Keratinocyte (primary cell): ENCODE results near the gene LAPTM5. TPM values are rescaled to one million over a fixed set of nuclear protein-coding genes. Genes with fewer than 3 reads are reported as not detected.

Experiments
- DNase-seq: peaks from one replicate; pipeline ENCODE4 v3.0.0-alpha.2; 2011; ENCODE audit warnings: low read depth, missing footprints, low spot score
- FAIRE-seq: peaks from 2 replicates; lab custom pipeline; 2011; peaks lifted over from hg19 to GRCh38; lab: Jason Lieb, UNC
- H2AFZ ChIP-seq: 2 replicates; pipeline ENCODE4 v1.6.0; 2012; ENCODE audit warnings: low read length, control low read depth, inconsistent platforms; ENCODE audit not compliant: control insufficient read depth
- H3K27ac ChIP-seq: 2 replicates; pipeline ENCODE4 v1.5.1; 2011; ENCODE audit warnings: low read length; ENCODE audit not compliant: control insufficient read depth, insufficient read depth
- H3K27me3 ChIP-seq: 3 replicates; pipeline ENCODE4 v1.6.0; 2011; ENCODE audit warnings: low read length; ENCODE audit not compliant: control insufficient read depth, insufficient read depth; ENCODE audit errors: extremely low read depth
- H3K36me3 ChIP-seq, 2 experiments: 2 replicates in 1 of 2; 3 replicates in 1 of 2; pipeline ENCODE4 v1.5.1; 2011; ENCODE audit warnings: low read length in 2 of 2, mild to moderate bottlenecking in 1 of 2; ENCODE audit not compliant: control insufficient read depth in 2 of 2, insufficient read depth in 2 of 2; ENCODE audit errors: extremely low read depth in 1 of 2
- H3K4me1 ChIP-seq: 3 replicates; pipeline ENCODE4 v1.5.1; 2011; ENCODE audit warnings: low read length; ENCODE audit not compliant: control insufficient read depth, insufficient read depth; ENCODE audit errors: extremely low read depth
- H3K4me2 ChIP-seq: 3 replicates; pipeline ENCODE4 v1.6.0; 2011; ENCODE audit warnings: low read depth, low read length; ENCODE audit not compliant: control insufficient read depth, insufficient read depth; ENCODE audit errors: extremely low read depth
- H3K4me3 ChIP-seq, 3 experiments: fragments of 200-600 bp in 1 of 3; sonication (generic) in 1 of 3; 2 replicates in 2 of 3; 3 replicates in 1 of 3; pipeline ENCODE4 v1.5.1; 2011 to 2016; ENCODE audit warnings: low read length in 3 of 3, mild to moderate bottlenecking in 3 of 3, control low read depth in 2 of 3, inconsistent platforms in 1 of 3, low read depth in 1 of 3, mixed read lengths in 1 of 3, mixed run types in 1 of 3, moderate library complexity in 1 of 3; ENCODE audit not compliant: control insufficient read depth in 2 of 3, insufficient read depth in 2 of 3; ENCODE audit errors: extremely low read depth in 1 of 3
- H3K79me2 ChIP-seq: 2 replicates; pipeline ENCODE4 v1.6.0; 2012; ENCODE audit warnings: low read length; ENCODE audit not compliant: control insufficient read depth, insufficient read depth
- H3K9ac ChIP-seq: 3 replicates; pipeline ENCODE4 v1.6.0; 2011; ENCODE audit warnings: low read length; ENCODE audit not compliant: control insufficient read depth, insufficient read depth; ENCODE audit errors: extremely low read depth
- H3K9me1 ChIP-seq: 3 replicates; pipeline ENCODE4 v1.6.0; 2011; ENCODE audit warnings: low read length; ENCODE audit not compliant: control insufficient read depth, insufficient read depth; ENCODE audit errors: extremely low read depth
- H3K9me3 ChIP-seq: 2 replicates; pipeline ENCODE4 v1.5.1; 2012; ENCODE audit warnings: low read depth, low read length; ENCODE audit not compliant: control insufficient read depth
- H4K20me1 ChIP-seq: 3 replicates; pipeline ENCODE4 v1.6.0; 2011; ENCODE audit warnings: low read length; ENCODE audit not compliant: control insufficient read depth, insufficient read depth; ENCODE audit errors: extremely low read depth
- CTCF ChIP-seq, 3 experiments: IDR thresholded peaks in 1 of 3; conservative IDR thresholded peaks in 1 of 3; optimal IDR thresholded peaks in 1 of 3; 2 replicates in 2 of 3; 3 replicates in 1 of 3; pipeline versions ENCODE3 to v1.5.1; 2011; ENCODE audit warnings: low read length in 3 of 3, mild to moderate bottlenecking in 3 of 3, moderate library complexity in 2 of 3, control low read depth in 1 of 3, inconsistent platforms in 1 of 3; ENCODE audit not compliant: insufficient read depth in 2 of 3; ENCODE audit errors: extremely low read depth in 1 of 3
- EZH2 ChIP-seq: IDR thresholded peaks from one replicate; pipeline ENCODE4 v1.6.1; 2012; ENCODE audit warnings: inconsistent platforms, mild to moderate bottlenecking, low read length, moderate library complexity
- dilution Hi-C: fragments of 300-500 bp; cut with MboI; formaldehyde crosslinking; loops from one replicate; pipeline ENCODE4 v1.7.0; 2020; ENCODE audit warnings: low sequenced_read_pairs; ENCODE audit not compliant: extremely low pct_ligation_motif_present
- polyA plus RNA-seq, 5 experiments: library from polyadenylated mRNA; depleted of rRNA in 3 of 5; stranded (reverse) in 3 of 5; stranded (forward) in 1 of 5; unstranded in 1 of 5; fragments of >200 nt; gene quantifications; 1 replicate in 1 of 5; 2 replicates in 3 of 5; 3 replicates in 1 of 5; pipeline versions ENCODE4 v1.2.1 to v1.2.3, GENCODE V29; 2011 to 2012; ENCODE audit warnings: missing spikeins in 2 of 5, low read depth in 1 of 5, low replicate concordance in 1 of 5

Gene LAPTM5
- polyA plus RNA-seq, 1 donor (not counting 4 experiments of a cell fraction or from before 2014, with no cell fraction given) = 0.18 TPM

GRCh38 chr1:30724655-30725421 lies 32.7 kb downstream of the LAPTM5 start:
- Histone ChIP-seq H3K79me2 (no peaks in the 10 kb centered on the region), H3K27me3 (no peaks in the 10 kb centered on the region), H3K9me3 (no peaks in the 10 kb centered on the region), H3K9me1 (no peaks in the 10 kb centered on the region), H4K20me1 (no peaks in the 10 kb centered on the region), H3K4me1 (no peaks in the 10 kb centered on the region), H3K9ac (no peak overlapping the region), H3K4me2 (no peak overlapping the region), H3K27ac (no peak overlapping the region), H3K36me3 (peaks cover 0 to 2% of the 10 kb centered on the region in 2 experiments), H2AFZ (no peak overlapping the region), H3K4me3 (no peak overlapping the region)
- TF ChIP-seq EZH2 (no peak), CTCF (optimal IDR thresholded peaks at IDR 0.05 in 1 of 3, IDR thresholded peaks at IDR 0.05 in 1 of 3, conservative IDR thresholded peaks at IDR 0.05 in 1 of 3; ENCODE audit: extremely low read depth in 1 of 3, insufficient read depth in 2 of 3, low read length in 3 of 3) (no peak)
- FAIRE-seq (no peak), DNase-seq (no peak)
- dilution Hi-C loops = no loop called here

GRCh38 chr1:30724175-30724574 lies 33.4 kb downstream of the LAPTM5 start:
- FAIRE-seq (no peak), DNase-seq (no peak)
- Histone ChIP-seq H3K4me2 (no peak overlapping the region), H3K9me3 (no peaks in the 10 kb centered on the region), H4K20me1 (no peaks in the 10 kb centered on the region), H3K9me1 (no peaks in the 10 kb centered on the region), H3K9ac (no peak overlapping the region), H3K27ac (no peak overlapping the region), H3K27me3 (no peaks in the 10 kb centered on the region), H3K4me1 (peaks cover 6% of the 10 kb centered on the region), H3K79me2 (no peaks in the 10 kb centered on the region), H2AFZ (no peak overlapping the region), H3K36me3 (peaks cover 0 to 2% of the 10 kb centered on the region in 2 experiments), H3K4me3 (no peak overlapping the region)
- no peak for TF ChIP-seq EZH2
- peak; percentile 32 to 38 (median 36) for TF ChIP-seq CTCF (optimal IDR thresholded peaks at IDR 0.05 in 1 of 3, IDR thresholded peaks at IDR 0.05 in 1 of 3, conservative IDR thresholded peaks at IDR 0.05 in 1 of 3; ENCODE audit: extremely low read depth in 1 of 3, insufficient read depth in 2 of 3, low read length in 3 of 3)
- dilution Hi-C loops = no loop called here
